ENCODE measurements around the gene LRMDA. TPM values are rescaled to one million over a fixed set of nuclear protein-coding genes. Genes with fewer than 3 reads are reported as not detected.

Gene LRMDA
- total RNA-seq, 1 experiment from 2014 or later = 4.8 TPM

DNA sequence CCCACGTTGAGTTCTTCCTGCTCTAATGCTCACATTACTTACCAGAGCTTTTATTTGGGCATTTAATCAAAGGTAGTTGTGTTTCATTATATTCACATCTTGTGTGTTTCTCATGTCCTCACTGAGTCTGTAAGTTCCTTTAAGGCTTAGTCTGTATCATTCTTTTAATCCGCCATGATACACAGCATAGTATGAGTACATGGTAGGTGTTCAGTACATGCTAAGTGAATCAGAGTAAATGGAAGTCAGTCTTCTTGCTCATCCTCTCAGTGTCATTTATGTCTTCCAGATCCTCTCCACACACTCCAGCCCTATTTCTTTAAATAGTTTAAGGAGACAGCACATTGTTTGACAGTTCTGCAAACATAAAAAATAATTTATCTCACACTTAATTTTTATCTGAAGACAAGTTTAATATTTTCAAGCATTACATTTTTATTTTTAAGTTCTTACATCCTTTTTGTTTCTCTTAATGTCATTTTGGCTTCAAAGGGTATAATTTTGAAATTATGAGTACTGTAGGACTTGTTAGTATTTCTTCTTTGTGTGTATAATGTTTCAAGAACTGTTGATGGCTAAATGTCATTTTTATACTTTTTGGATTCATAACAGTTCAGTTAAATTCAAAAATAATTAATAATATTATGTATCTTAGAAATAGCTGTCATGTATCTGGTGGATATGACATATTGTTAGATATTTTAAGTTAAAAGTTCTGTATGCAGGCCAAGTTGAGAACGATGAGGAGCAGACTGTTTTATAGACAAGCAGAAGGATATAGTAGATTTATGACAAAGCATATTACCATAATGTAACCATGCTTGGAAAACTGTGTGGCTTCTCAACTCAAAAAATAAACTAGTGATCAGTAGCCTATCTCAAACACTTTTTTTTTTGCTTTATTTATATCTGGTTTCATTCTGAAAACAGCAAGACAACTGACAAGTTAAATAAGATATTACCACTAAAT, 342.7 kb downstream of the LRMDA start (continued):
- no peak for TF ChIP-seq REST (IDR thresholded peaks at IDR 0.05; ENCODE audit: low read depth)
- TF ChIP-seq FOSL1 (IDR thresholded peaks at IDR 0.05; ENCODE audit: low read depth) = no peak
- TF ChIP-seq, protein P1, sequence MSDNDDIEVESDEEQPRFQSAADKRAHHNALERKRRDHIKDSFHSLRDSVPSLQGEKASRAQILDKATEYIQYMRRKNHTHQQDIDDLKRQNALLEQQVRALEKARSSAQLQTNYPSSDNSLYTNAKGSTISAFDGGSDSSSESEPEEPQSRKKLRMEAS (IDR thresholded peaks at IDR 0.05) = no peak

DNA sequence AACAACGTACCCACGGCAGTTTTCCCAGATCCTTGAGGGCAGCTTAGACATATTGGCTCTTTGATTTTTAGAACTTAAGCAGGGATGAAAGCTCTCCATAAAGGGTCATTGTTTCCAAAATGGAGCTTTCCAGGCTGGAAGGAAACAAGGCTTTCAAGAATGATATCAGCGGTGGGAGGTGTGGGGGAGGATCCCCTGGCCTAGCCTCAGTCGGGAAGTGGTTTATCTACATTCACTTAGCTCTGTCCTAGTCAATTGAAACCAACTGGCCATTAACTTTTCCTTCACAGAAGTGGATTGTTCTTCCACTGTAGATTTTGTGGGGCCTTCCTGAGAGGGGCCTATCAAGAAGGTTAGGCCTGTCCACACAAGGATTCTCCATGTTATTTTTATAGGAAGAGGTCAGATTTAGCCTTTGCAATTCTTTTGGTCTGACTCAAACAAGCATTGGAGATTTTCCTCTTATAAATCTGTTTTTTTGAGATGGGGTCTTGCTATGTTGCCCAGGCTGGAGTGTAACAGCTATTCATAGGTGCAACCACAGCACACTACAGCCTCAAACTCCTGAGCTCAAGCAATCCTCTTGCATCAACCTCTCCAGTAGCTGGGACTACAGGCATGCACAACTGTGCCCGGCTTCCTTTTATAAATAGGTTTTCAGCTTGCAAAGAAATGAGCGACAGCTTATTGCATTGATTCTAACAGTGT, 343.5 kb downstream of the LRMDA start:
- TF ChIP-seq FOSL1 (IDR thresholded peaks at IDR 0.05; ENCODE audit: low read depth) (no peak), ZBTB33 (IDR thresholded peaks at IDR 0.05; ENCODE audit: extremely low read depth, insufficient replicate concordance, low read length) (no peak), ELF1 (IDR thresholded peaks at IDR 0.05; ENCODE audit: borderline replicate concordance, low read depth) (no peak)
- POLR2A ChIA-PET = no interaction called here
- CTCF ChIA-PET = no interaction called here

More for the DNA sequence above, 343.5 kb downstream of the LRMDA start:
- no peaks in the 10 kb centered on the region for H3K9me3 ChIP-seq (ENCODE audit: control insufficient read depth in 1 of 2, insufficient read depth in 1 of 2, low read depth in 1 of 2, low read length in 2 of 2)
- H3K27ac ChIP-seq (ENCODE audit: low read depth, low read length) = no peak overlapping the region
- RAD21 ChIA-PET (ENCODE audit: low non-redundant PET in 1 of 2, low total read pairs in 2 of 2, uncharacterized antibody in 2 of 2, unreplicated experiment in 2 of 2) = no interaction called here
- intact Hi-C loops (cut with micrococcal nuclease) = no loop called here
- H3K9ac ChIP-seq (ENCODE audit: low read length) = no peak overlapping the region
- H3K4me1 ChIP-seq (ENCODE audit: control insufficient read depth in 1 of 2, insufficient read depth in 2 of 2, low read length in 2 of 2) = no peaks in the 10 kb centered on the region
- peaks cover 18% of the 10 kb centered on the region; the same call in 1 of the 2 replicates for H3K27me3 ChIP-seq (ENCODE audit: insufficient read depth, low read length)
- H3K36me3 ChIP-seq (ENCODE audit: control insufficient read depth in 1 of 2, insufficient read depth in 2 of 2, low read length in 2 of 2) = no peaks in the 10 kb centered on the region
- H3K79me2 ChIP-seq (ENCODE audit: insufficient read depth, low read length) = no peaks in the 10 kb centered on the region
- H3K9me2 ChIP-seq (ENCODE audit: insufficient read depth) = no peaks in the 10 kb centered on the region
- no peak overlapping the region for H3K4me2 ChIP-seq (ENCODE audit: low read length)
- no peaks in the 10 kb centered on the region for H4K20me1 ChIP-seq (ENCODE audit: insufficient read depth)
- DNase-seq (ENCODE audit: low read depth, low spot score) (no peak), ATAC-seq (no peak)
- no TSS peak for BruUV-seq (replicated peaks)
- H2AFZ ChIP-seq (ENCODE audit: low read depth, low read length, poor library complexity, severe bottlenecking) = no peak overlapping the region
- no peak overlapping the region for H3K4me3 ChIP-seq (replicated peaks in 1 of 2; ENCODE audit: low read depth in 1 of 2, low read length in 2 of 2)

Data from HCT116 (cell line).